Small intestine (tissue), 7 donors: ENCODE data around the gene OR52A5. TPM values are rescaled to one million over a fixed set of nuclear protein-coding genes. Genes with fewer than 3 reads are reported as not detected.

Source experiments
- DNase-seq, 2 donors: peaks; one replicate each; pipeline versions ENCODE4 v3.0.0 to v3.0.0-alpha.2; 2013
- FAIRE-seq: peaks from 2 replicates; lab custom pipeline; 2012; peaks lifted over from hg19 to GRCh38; lab: Jason Lieb, UNC
- H3K27ac ChIP-seq, 3 donors: one replicate each; pipeline ENCODE4 v1.5.1; 2013; ENCODE audit warnings: low read length in 2 of 3, mild to moderate bottlenecking in 2 of 3, control low read depth in 1 of 3, inconsistent platforms in 1 of 3, low read depth in 1 of 3, moderate library complexity in 1 of 3
- H3K27me3 ChIP-seq, 3 donors: one replicate each; pipeline ENCODE4 v1.6.1; 2013; ENCODE audit warnings: low read length in 3 of 3, inconsistent platforms in 1 of 3; ENCODE audit not compliant: control insufficient read depth in 3 of 3, insufficient read depth in 3 of 3
- H3K36me3 ChIP-seq, 3 donors: one replicate each; pipeline ENCODE4 v1.6.1; 2013; ENCODE audit warnings: low read length in 3 of 3, inconsistent platforms in 1 of 3, low read depth in 1 of 3, mild to moderate bottlenecking in 1 of 3, moderate library complexity in 1 of 3; ENCODE audit not compliant: control insufficient read depth in 3 of 3, insufficient read depth in 2 of 3
- H3K4me1 ChIP-seq, 3 donors: one replicate each; pipeline ENCODE4 v1.6.1; 2013; ENCODE audit warnings: low read length in 2 of 3, inconsistent platforms in 1 of 3, low read depth in 1 of 3, mild to moderate bottlenecking in 1 of 3, moderate library complexity in 1 of 3; ENCODE audit not compliant: control insufficient read depth in 3 of 3, insufficient read depth in 2 of 3
- H3K4me3 ChIP-seq, 3 donors: one replicate each; pipeline ENCODE4 v1.5.1; 2013; ENCODE audit warnings: low read length in 3 of 3, control low read depth in 1 of 3, inconsistent platforms in 1 of 3, low read depth in 1 of 3, mild to moderate bottlenecking in 1 of 3, moderate library complexity in 1 of 3
- H3K9me3 ChIP-seq, 2 donors: one replicate each; pipeline ENCODE4 v1.6.1; 2013; ENCODE audit warnings: low read depth in 1 of 2, low read length in 1 of 2; ENCODE audit not compliant: control insufficient read depth in 2 of 2, insufficient read depth in 1 of 2
- whole genome bisulfite sequencing, 3 donors: extraction: QIAGEN DNeasy Blood & Tissue Kit; methylation state at CpG; one replicate each; pipeline ENCODE4 v1.1.7; 2013; 5-methylcytosine and 5-hydroxymethylcytosine counted together
- polyA plus RNA-seq, 4 donors: library from polyadenylated mRNA; stranded (reverse) in 3 of 4; unstranded in 1 of 4; fragments of 200-250 nt in 3 of 4; fragments of 120-200 nt in 1 of 4; gene quantifications; one replicate each; pipeline versions ENCODE4 v1.2.1 to v1.2.3, GENCODE V29; 2013
- donor health status: healthy with polysubstance abuse.
- donor health status: control.
- donor health status: control.
- donor health status: Bipolar disorder and iron deficiency.
- donor health status: healthy.

Gene OR52A5
- polyA plus RNA-seq, 4 donors = not detected

- WGBS, 3 donors = 59 to 64% (median 61%) methylated on average over 2 of the region's 2 CpGs
- DNase-seq = no peak
- no peak for FAIRE-seq
- no peaks in the 10 kb centered on the region for H3K4me1 ChIP-seq
- H3K36me3 ChIP-seq = no peaks in the 10 kb centered on the region
- no peaks in the 10 kb centered on the region for H3K9me3 ChIP-seq
- H3K27ac ChIP-seq = no peak overlapping the region
- no peaks in the 10 kb centered on the region for H3K27me3 ChIP-seq
- no peak overlapping the region for H3K4me3 ChIP-seq
Observed at GRCh38 chr11:5102246-5102645, 35.9 kb downstream of the OR52A5 start.

DNA sequence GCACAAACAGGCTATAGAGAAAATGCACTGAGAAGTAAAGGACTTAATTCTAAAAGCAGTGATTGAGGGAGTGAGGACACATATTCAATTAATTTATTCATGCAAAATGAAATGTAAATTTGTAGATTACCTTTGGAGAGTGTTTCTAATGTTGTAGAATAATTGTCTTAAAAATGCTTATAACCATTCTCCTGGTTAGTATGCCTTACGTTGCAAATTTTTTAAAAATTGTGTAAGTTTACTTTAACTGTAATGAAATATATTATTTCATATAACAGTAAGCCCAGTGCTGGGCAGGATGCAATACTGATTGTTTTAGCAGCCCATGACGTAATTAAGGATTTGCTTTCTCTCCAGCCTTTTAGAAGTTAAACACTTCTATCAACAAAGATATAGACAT lies 42.1 kb downstream of the OR52A5 start:
- no peaks in the 10 kb centered on the region for H3K27me3 ChIP-seq
- no peaks in the 10 kb centered on the region for H3K4me1 ChIP-seq
- no peaks in the 10 kb centered on the region for H3K36me3 ChIP-seq
- H3K9me3 ChIP-seq = no peaks in the 10 kb centered on the region
- H3K4me3 ChIP-seq = no peak overlapping the region
- WGBS, 3 donors = 69 to 77% (median 76%) methylated on average over 2 of the region's 2 CpGs
- no peak overlapping the region for H3K27ac ChIP-seq
- DNase-seq (no peak), FAIRE-seq (no peak)

DNA sequence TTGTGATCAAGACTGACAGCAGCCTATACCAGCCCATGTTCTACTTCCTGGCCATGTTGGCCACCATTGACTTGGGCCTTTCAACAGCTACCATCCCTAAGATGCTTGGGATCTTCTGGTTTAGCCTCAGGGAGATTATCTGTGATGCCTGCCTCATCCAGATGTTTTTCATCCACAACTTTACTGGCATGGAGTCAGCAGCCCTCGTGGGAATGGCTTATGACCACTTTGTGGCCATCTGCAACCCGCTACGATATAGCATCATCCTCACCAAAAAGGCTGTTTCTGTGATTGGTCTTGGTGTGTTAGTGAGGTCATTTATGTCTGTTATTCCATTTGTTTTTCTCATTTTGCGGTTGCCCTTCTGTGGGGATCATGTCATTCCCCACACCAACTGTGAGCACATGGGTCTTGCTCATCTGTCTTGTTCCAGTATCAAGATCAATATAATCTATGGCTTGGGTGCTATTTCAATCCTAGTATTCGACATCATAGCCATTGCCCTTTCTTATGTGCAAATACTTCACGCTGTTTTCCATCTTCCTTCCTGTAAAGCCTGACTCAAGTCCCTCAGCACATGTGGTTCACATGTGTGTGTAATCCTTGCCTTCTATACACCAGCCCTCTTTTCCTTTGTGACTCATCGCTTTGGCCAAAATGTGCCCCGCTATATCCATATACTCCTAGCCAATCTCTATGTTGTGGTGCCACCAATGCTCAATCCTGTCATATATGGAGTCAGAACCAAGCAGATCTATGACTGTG lies 45.2 kb downstream of the OR52A5 start:
- no peak overlapping the region for H3K27ac ChIP-seq
- 81 to 86% (median 81%) methylated on average over 8 of the region's 8 CpGs for WGBS, 3 donors
- no peak overlapping the region for H3K4me3 ChIP-seq
- DNase-seq = no peak
- no peaks in the 10 kb centered on the region for H3K27me3 ChIP-seq
- no peak for FAIRE-seq
- no peaks in the 10 kb centered on the region for H3K9me3 ChIP-seq
- no peaks in the 10 kb centered on the region for H3K36me3 ChIP-seq
- no peaks in the 10 kb centered on the region for H3K4me1 ChIP-seq

- H3K4me3 ChIP-seq = no peak overlapping the region
- no peak overlapping the region for H3K27ac ChIP-seq
- H3K9me3 ChIP-seq = no peaks in the 10 kb centered on the region
- 76 to 90% (median 84%) methylated on average over 1 of the region's 1 CpG for WGBS, 3 donors
- FAIRE-seq (no peak), DNase-seq (no peak)
- no peaks in the 10 kb centered on the region for H3K36me3 ChIP-seq
- no peaks in the 10 kb centered on the region for H3K27me3 ChIP-seq
- no peaks in the 10 kb centered on the region for H3K4me1 ChIP-seq
Observed at GRCh38 chr11:5090668-5091067, 47.5 kb downstream of the OR52A5 start.

- H3K4me3 ChIP-seq = no peak overlapping the region
- H3K27me3 ChIP-seq = no peaks in the 10 kb centered on the region
- FAIRE-seq (no peak), DNase-seq (no peak)
- no peaks in the 10 kb centered on the region for H3K9me3 ChIP-seq
- no peaks in the 10 kb centered on the region for H3K36me3 ChIP-seq
- H3K4me1 ChIP-seq = no peaks in the 10 kb centered on the region
- no peak overlapping the region for H3K27ac ChIP-seq
Observed at GRCh38 chr11:5088556-5088955, 49.6 kb downstream of the OR52A5 start.

DNA sequence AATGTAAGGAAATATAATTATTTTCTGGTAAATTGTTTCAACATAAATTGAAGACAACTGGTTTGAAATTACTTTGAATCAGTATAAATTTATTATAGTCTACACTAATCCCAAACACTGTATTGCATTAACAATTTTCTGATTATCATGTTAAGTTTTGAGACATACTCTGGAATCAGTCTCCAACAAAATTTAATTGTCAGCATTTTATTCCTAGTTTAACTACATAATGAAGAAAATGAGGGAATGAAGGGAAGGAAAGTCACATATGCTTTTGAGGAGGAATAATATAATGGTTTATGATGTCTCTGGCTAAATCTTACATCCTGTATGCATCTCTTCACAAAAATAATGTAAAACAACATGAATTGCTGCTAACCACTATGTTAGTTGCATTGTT lies 54.6 kb downstream of the OR52A5 start:
- Histone ChIP-seq H3K4me1 (no peaks in the 10 kb centered on the region), H3K36me3 (no peaks in the 10 kb centered on the region), H3K27me3 (no peaks in the 10 kb centered on the region), H3K27ac (no peak overlapping the region), H3K4me3 (no peak overlapping the region), H3K9me3 (no peaks in the 10 kb centered on the region)
- DNase-seq (no peak), FAIRE-seq (no peak)

DNA sequence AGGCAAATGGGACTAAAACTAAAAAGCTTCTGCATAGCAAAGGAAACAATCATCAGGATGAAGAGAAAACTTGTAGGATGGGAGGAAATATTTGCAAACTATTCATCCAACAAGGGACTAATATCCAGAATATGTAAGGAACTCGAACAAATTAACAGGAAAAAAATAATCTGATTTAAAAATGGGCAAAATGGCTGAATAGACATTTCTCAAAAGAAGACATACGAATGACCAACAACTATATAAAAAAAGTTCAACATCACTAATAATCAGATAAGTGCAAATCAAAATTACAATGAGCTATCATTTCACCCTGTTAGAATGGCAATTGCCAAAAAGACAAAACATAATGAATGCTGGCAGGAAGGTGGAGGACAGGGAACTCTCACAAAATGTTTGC lies 56.8 kb downstream of the OR52A5 start:
- Histone ChIP-seq H3K9me3 (no peaks in the 10 kb centered on the region), H3K27me3 (no peaks in the 10 kb centered on the region), H3K4me3 (no peak overlapping the region), H3K36me3 (no peaks in the 10 kb centered on the region), H3K27ac (no peak overlapping the region), H3K4me1 (no peaks in the 10 kb centered on the region)
- FAIRE-seq (no peak), DNase-seq (no peak)
- WGBS, 3 donors = 65 to 72% (median 68%) methylated on average over 2 of the region's 2 CpGs
